Progenitor cell of endocrine pancreas (in vitro differentiated cells): Measurements from ENCODE around the gene ALDOA. TPM values are rescaled to one million over a fixed set of nuclear protein-coding genes. Genes with fewer than 3 reads are reported as not detected.
A peak's percentile ranks its signal among the peaks of the same experiment; 100 is the strongest.

Experiments used
- DNase-seq: peaks from one replicate; pipeline ENCODE4 v3.0.0; 2021; ENCODE audit warnings: low spot score; ENCODE audit not compliant: unreplicated experiment
- H3K27ac Mint-ChIP-seq: 2 replicates; pipeline ENCODE4 v1.8.0; 2021; ENCODE audit warnings: mild to moderate bottlenecking, moderate library complexity, mixed read lengths
- H3K27me3 Mint-ChIP-seq: 2 replicates; pipeline ENCODE4 v1.8.0; 2021; ENCODE audit warnings: mixed read lengths
- H3K36me3 Mint-ChIP-seq: 2 replicates; pipeline ENCODE4 v1.8.0; 2022; ENCODE audit warnings: mixed read lengths; ENCODE audit not compliant: insufficient read depth
- H3K4me1 Mint-ChIP-seq: 2 replicates; pipeline ENCODE4 v1.8.0; 2021; ENCODE audit warnings: low read depth, mixed read lengths
- H3K4me3 Mint-ChIP-seq: 2 replicates; pipeline ENCODE4 v1.8.0; 2021; ENCODE audit warnings: low read depth, mild to moderate bottlenecking, moderate library complexity, mixed read lengths
- H3K9me3 Mint-ChIP-seq: 2 replicates; pipeline ENCODE4 v1.8.0; 2021; ENCODE audit warnings: low read depth, mixed read lengths
- total RNA-seq: library from RNA; stranded (reverse); gene quantifications from 2 replicates; pipeline ENCODE4 v1.2.1, GENCODE V29; 2021
- TF ChIP-seq, protein P1 (sequence below): fragments of 200-600 bp; sonication (generic); IDR thresholded peaks from one replicate; pipeline ENCODE4 v1.5.0; 2021; ENCODE audit warnings: antibody characterized with exemption, mild to moderate bottlenecking; ENCODE audit not compliant: unreplicated experiment

ALDOA gene
- total RNA-seq, 1 donor from 2014 or later: 273 TPM

- H3K4me3 Mint-ChIP-seq: no peak overlapping the region
- no peaks in the 10 kb centered on the region for H3K27me3 Mint-ChIP-seq
- no peak for DNase-seq
- H3K27ac Mint-ChIP-seq: peak overlapping the region; percentile 65
- peaks cover 28% of the 10 kb centered on the region for H3K36me3 Mint-ChIP-seq
- TF ChIP-seq, protein P1, sequence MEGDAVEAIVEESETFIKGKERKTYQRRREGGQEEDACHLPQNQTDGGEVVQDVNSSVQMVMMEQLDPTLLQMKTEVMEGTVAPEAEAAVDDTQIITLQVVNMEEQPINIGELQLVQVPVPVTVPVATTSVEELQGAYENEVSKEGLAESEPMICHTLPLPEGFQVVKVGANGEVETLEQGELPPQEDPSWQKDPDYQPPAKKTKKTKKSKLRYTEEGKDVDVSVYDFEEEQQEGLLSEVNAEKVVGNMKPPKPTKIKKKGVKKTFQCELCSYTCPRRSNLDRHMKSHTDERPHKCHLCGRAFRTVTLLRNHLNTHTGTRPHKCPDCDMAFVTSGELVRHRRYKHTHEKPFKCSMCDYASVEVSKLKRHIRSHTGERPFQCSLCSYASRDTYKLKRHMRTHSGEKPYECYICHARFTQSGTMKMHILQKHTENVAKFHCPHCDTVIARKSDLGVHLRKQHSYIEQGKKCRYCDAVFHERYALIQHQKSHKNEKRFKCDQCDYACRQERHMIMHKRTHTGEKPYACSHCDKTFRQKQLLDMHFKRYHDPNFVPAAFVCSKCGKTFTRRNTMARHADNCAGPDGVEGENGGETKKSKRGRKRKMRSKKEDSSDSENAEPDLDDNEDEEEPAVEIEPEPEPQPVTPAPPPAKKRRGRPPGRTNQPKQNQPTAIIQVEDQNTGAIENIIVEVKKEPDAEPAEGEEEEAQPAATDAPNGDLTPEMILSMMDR: no peak
- peaks cover 12% of the 10 kb centered on the region for H3K4me1 Mint-ChIP-seq
- H3K9me3 Mint-ChIP-seq: no peaks in the 10 kb centered on the region
Observed at GRCh38 chr16:30104090-30104489, 38.5 kb downstream of the ALDOA start.

- peaks cover 28% of the 10 kb centered on the region for H3K36me3 Mint-ChIP-seq
- H3K27me3 Mint-ChIP-seq: no peaks in the 10 kb centered on the region
- TF ChIP-seq, protein P1: no peak
- peak overlapping the region; percentile 65 for H3K27ac Mint-ChIP-seq
- H3K4me1 Mint-ChIP-seq: peaks cover 12% of the 10 kb centered on the region
- H3K9me3 Mint-ChIP-seq: no peaks in the 10 kb centered on the region
- H3K4me3 Mint-ChIP-seq: no peak overlapping the region
- DNase-seq: no peak
Observed at GRCh38 chr16:30104492-30104891, 38.9 kb downstream of the ALDOA start.

DNA sequence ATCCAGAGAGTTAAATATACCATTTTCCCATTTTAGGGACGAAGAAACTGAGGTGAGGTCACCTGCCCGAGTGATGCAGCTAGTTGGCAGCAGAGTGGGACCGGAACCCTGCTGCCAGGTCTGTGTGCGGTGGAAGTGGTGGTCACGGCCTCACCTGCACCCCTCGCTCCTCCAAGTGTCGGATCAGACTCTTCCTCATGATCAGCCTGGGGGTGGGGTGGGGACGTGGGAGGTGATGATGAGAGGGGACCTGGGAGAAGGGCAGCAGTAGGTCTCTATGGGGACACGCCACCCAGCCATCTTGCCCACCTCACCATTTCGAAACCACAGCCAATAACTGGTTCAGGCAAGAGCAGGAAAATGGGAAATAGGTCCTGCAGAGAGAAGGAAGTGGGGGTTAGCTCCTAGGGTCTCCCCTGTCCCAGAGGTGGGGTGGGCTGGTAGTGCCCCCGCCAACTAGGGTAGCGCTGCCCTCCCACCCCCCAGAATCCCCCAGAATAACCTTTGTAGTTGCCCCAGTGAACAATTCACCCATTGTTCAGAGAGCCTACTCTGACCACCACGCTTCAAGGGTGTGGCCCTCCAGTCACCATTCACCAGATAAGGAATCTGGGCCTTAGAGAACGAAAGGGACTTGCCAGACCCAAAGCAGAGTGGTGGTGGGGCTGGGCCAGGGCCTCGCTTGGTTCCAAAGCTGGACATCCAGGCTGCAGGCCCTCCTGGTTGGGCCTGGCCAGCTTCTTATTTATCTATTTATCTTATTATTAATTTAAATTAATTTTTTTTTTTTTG, 42.7 kb downstream of the ALDOA start:
- Mint-ChIP-seq H3K27ac (no peak overlapping the region), H3K27me3 (no peaks in the 10 kb centered on the region), H3K4me1 (peaks cover 12% of the 10 kb centered on the region), H3K36me3 (peaks cover 29% of the 10 kb centered on the region), H3K9me3 (no peaks in the 10 kb centered on the region), H3K4me3 (no peak overlapping the region)
- TF ChIP-seq, protein P1: no peak
- no peak for DNase-seq

GRCh38 chr16:30110661-30111060, 45.1 kb downstream of the ALDOA start:
- TF ChIP-seq, protein P1: no peak
- no peaks in the 10 kb centered on the region for H3K4me1 Mint-ChIP-seq

DNA sequence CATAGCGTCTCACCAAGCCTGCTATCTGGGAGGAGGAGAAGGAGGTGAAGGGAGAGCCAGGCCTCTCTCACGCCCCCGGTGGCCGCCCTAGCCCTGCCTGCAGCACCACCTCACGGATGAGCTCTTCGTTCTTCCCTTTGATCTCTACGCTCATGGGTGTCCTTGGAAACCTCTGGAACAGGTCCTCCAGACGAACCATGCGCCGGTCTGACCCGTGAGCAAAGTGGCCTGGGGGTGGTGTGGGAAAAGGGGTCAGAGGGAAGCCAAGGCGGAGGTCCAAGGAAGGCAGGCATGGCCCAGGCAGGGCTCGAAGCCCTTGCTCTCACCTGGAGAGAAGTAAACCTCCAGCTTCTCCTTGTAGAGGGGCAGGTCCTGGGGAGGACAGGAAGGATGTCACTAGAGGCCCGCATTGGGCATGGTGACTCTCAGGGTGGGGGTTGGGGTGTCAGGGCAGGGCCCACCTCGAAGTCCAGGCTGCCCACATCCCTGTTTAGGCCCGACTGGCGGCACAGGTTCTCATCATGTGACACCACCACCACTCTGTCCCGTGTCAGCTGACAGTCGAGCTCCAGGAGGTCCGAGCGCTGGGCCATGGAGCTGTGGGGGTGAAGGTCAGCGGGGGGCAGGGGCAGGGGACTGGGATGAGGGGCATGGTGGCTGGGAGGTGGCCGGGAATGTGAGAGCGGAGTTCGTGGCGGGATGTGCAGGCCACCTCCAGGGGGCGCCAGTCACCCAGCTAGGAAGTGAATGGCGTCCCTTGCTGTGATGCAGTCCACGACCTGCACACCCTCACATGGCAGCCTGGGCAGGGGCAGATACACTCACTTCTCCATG, 46.9 kb downstream of the ALDOA start:
- no peak for DNase-seq
- Mint-ChIP-seq H3K27me3 (no peaks in the 10 kb centered on the region), H3K27ac (no peak overlapping the region), H3K4me3 (no peak overlapping the region), H3K9me3 (no peaks in the 10 kb centered on the region), H3K36me3 (peaks cover 16% of the 10 kb centered on the region), H3K4me1 (no peaks in the 10 kb centered on the region)
- TF ChIP-seq, protein P1: peak; percentile 58

More at GRCh38 chr16:30110661-30111060, 45.1 kb downstream of the ALDOA start:
- peaks cover 18% of the 10 kb centered on the region for H3K36me3 Mint-ChIP-seq
- no peaks in the 10 kb centered on the region for H3K9me3 Mint-ChIP-seq
- no peaks in the 10 kb centered on the region for H3K27me3 Mint-ChIP-seq
- H3K27ac Mint-ChIP-seq: no peak overlapping the region
- no peak overlapping the region for H3K4me3 Mint-ChIP-seq
- no peak for DNase-seq
